Pancreas (tissue), 10 donors: ENCODE measurements around the gene MYOM3. TPM values are rescaled to one million over a fixed set of nuclear protein-coding genes. Genes with fewer than 3 reads are reported as not detected.
A peak's percentile ranks its signal among the peaks of the same experiment; 100 is the strongest.

ENCODE experiments used
- ATAC-seq, 4 donors: fragments of 200-7000 bp; cut with Tn5 transposase; one replicate each; pipeline versions ENCODE4 v1.8.0 to v1.9.1; 2020; ENCODE audit warnings: mild to moderate bottlenecking in 4 of 4, moderate library complexity in 4 of 4
- DNase-seq, 6 donors: peaks; one replicate each; pipeline ENCODE4 v3.0.0-alpha.2; 2020
- FAIRE-seq: peaks from 2 replicates; lab custom pipeline; 2012; peaks lifted over from hg19 to GRCh38; lab: Jason Lieb, UNC
- H3K27ac ChIP-seq, 4 donors: fragments of 200-600 bp; sonication (generic); 1 replicate in 3 of 4; 2 replicates in 1 of 4; pipeline versions ENCODE4 v1.5.0 to v1.8.0; 2020
- H3K27me3 ChIP-seq, 4 donors: fragments of 200-600 bp; one replicate each; pipeline ENCODE4 v1.8.0; 2021
- H3K36me3 ChIP-seq, 3 donors: fragments of 200-600 bp; sonication (generic) in 1 of 3; one replicate each; pipeline versions ENCODE4 v1.5.0 to v1.8.0; 2020 to 2021
- H3K4me1 ChIP-seq, 3 donors: fragments of 200-600 bp; one replicate each; pipeline ENCODE4 v1.8.0; 2021
- H3K4me3 ChIP-seq, 4 donors: fragments of 200-600 bp; sonication (generic) in 2 of 4; one replicate each; pipeline versions ENCODE4 v1.5.0 to v1.8.0; 2020 to 2021
- H3K9me3 ChIP-seq, 4 donors: fragments of 200-600 bp; one replicate each; pipeline ENCODE4 v1.8.0; 2021
- CTCF ChIP-seq, 4 donors: fragments of 200-600 bp; sonication (generic) in 3 of 4; IDR thresholded peaks; one replicate each; pipeline versions ENCODE4 v1.5.0 to v1.8.0; 2021; ENCODE audit warnings: antibody characterized with exemption in 4 of 4
- WGBS, 2 donors: extraction: QIAGEN DNeasy Blood & Tissue Kit; methylation state at CpG; one replicate each; pipeline ENCODE4 v1.1.7; 2013; 5-methylcytosine and 5-hydroxymethylcytosine counted together
- intact Hi-C, 3 donors: fragments of 100-400 bp; cut with DNase I; formaldehyde crosslinking; loops; one replicate each; pipeline versions ENCODE4 v1.11.1 to v1.14.2; 2022
- polyA plus RNA-seq, 2 donors: library from polyadenylated mRNA; stranded (reverse); fragments of 200-250 nt; gene quantifications; one replicate each; pipeline ENCODE4 v1.2.3, GENCODE V29; 2013
- total RNA-seq, 6 donors: library from RNA; stranded (reverse); fragmentation: NEBNext Ultra II Directional in 4 of 6; extraction: Animal tissue kit (Norgen Biotek cat#: 25700) in 4 of 6; gene quantifications; one replicate each; pipeline versions ENCODE4 v1.2.1 to v1.2.4, GENCODE V29; 2021 to 2023
- donor health status: healthy with polysubstance abuse.
- donor health status: DM: no; HTN: no; CAD: no; lungs with moderate emphysema.
- donor health status: DM: no; HTN: no; CAD: no.
- donor health status: control.
- donor health status: control.
- donor health status: Bipolar disorder and iron deficiency.
- donor health status: DM: yes; HTN: yes; CAD: no.
- donor health status: DM: no; HTN: no; CAD: no.
- donor health status: DM: no; HTN: no; CAD: no.
- donor health status: DM: yes; HTN: yes; CAD: no.

The MYOM3 gene
- total and polyA plus RNA-seq, 8 donors = 0.38 to 1.7 (median 0.79) TPM

GRCh38 chr1:24093732-24094131 is 18.2 kb downstream of the MYOM3 start:
- no peaks in the 10 kb centered on the region for H3K9me3 ChIP-seq
- H3K36me3 ChIP-seq = no peaks in the 10 kb centered on the region
- DNase-seq (peak in 2 of 6 donors; percentile 45 to 47), FAIRE-seq (no peak), ATAC-seq (no peak)
- WGBS, 2 donors = 78 to 81% methylated on average over 9 of the region's 9 CpGs
- peaks cover 0 to 8% (median under 1%) of the 10 kb centered on the region in 3 donors for H3K4me1 ChIP-seq
- H3K27me3 ChIP-seq = no peaks in the 10 kb centered on the region
- TF ChIP-seq CTCF (IDR thresholded peaks at IDR 0.05) = no peak
- intact Hi-C loops = no loop called here
- H3K27ac ChIP-seq = no peak overlapping the region
- no peak overlapping the region for H3K4me3 ChIP-seq

- no peaks in the 10 kb centered on the region for H3K36me3 ChIP-seq
- H3K27me3 ChIP-seq = no peaks in the 10 kb centered on the region
- ATAC-seq (no peak), FAIRE-seq (no peak), DNase-seq (peak in 2 of 6 donors; percentile 39 to 45)
- intact Hi-C loops = no loop called here
- 94 to 98% methylated on average over 9 of the region's 9 CpGs for WGBS, 2 donors
- H3K4me3 ChIP-seq = no peak overlapping the region
- peaks cover 0 to 7% (median 0%) of the 10 kb centered on the region in 3 donors for H3K4me1 ChIP-seq
- H3K9me3 ChIP-seq = no peaks in the 10 kb centered on the region
- no peak overlapping the region for H3K27ac ChIP-seq
- no peak for TF ChIP-seq CTCF (IDR thresholded peaks at IDR 0.05)
These were observed 19.0 kb downstream of the MYOM3 start for GRCh38 chr1:24092979-24093378.

- no peak overlapping the region for H3K27ac ChIP-seq
- no peaks in the 10 kb centered on the region for H3K36me3 ChIP-seq
- ATAC-seq = no peak
- TF ChIP-seq CTCF (IDR thresholded peaks at IDR 0.05) = no peak
- peaks cover 0 to 7% (median 0%) of the 10 kb centered on the region in 3 donors for H3K4me1 ChIP-seq
- WGBS, 2 donors = 90 to 95% methylated on average over 13 of the region's 13 CpGs
- H3K27me3 ChIP-seq = no peaks in the 10 kb centered on the region
- FAIRE-seq = no peak
- no peak overlapping the region for H3K4me3 ChIP-seq
- DNase-seq = peak in 2 of 6 donors; percentile 38 to 43
- H3K9me3 ChIP-seq = no peaks in the 10 kb centered on the region
- intact Hi-C loops = no loop called here
These were observed 19.9 kb downstream of the MYOM3 start for GRCh38 chr1:24091971-24092482.

GRCh38 chr1:24090736-24091135 is 21.2 kb downstream of the MYOM3 start:
- Histone ChIP-seq H3K9me3 (no peaks in the 10 kb centered on the region), H3K36me3 (no peaks in the 10 kb centered on the region), H3K27me3 (no peaks in the 10 kb centered on the region), H3K4me1 (peaks cover 0 to 7% (median 0%) of the 10 kb centered on the region in 3 donors), H3K27ac (no peak overlapping the region), H3K4me3 (no peak overlapping the region)
- 94 to 95% methylated on average over 11 of the region's 11 CpGs for WGBS, 2 donors
- intact Hi-C loops = no loop called here
- FAIRE-seq = no peak
- peak in 2 of 6 donors; percentile 11 to 41 for DNase-seq
- no peak for TF ChIP-seq CTCF (IDR thresholded peaks at IDR 0.05)
- ATAC-seq = no peak

- Histone ChIP-seq H3K4me3 (no peak overlapping the region), H3K9me3 (no peaks in the 10 kb centered on the region), H3K27me3 (no peaks in the 10 kb centered on the region), H3K4me1 (peaks cover 0 to 1% (median 0%) of the 10 kb centered on the region in 3 donors), H3K27ac (no peak overlapping the region), H3K36me3 (no peaks in the 10 kb centered on the region)
- TF ChIP-seq CTCF (IDR thresholded peaks at IDR 0.05) = no peak
- intact Hi-C loops = no loop called here
- ATAC-seq (no peak), FAIRE-seq (no peak), DNase-seq (peak in 2 of 6 donors; percentile 33 to 52)
- 87 to 95% methylated on average over 13 to 14 of the region's 14 CpGs for WGBS, 2 donors
These were observed 22.0 kb downstream of the MYOM3 start for GRCh38 chr1:24089743-24090555.
